GM23248 (cell line): ENCODE results near the gene COX20. TPM values are rescaled to one million over a fixed set of nuclear protein-coding genes. Genes with fewer than 3 reads are reported as not detected.
A peak's percentile ranks its signal among the peaks of the same experiment; 100 is the strongest.

Experiments used
- DNase-seq: peaks from one replicate; pipeline ENCODE4 v3.0.0-alpha.2; 2015
- H2AFZ ChIP-seq: fragments of 200-600 bp; sonication (generic); 2 replicates; pipeline ENCODE4 v1.6.1; 2016; ENCODE audit warnings: antibody characterized with exemption
- H3F3A ChIP-seq: fragments of 200-600 bp; sonication (generic); 2 replicates; pipeline ENCODE4 v1.6.1; 2016; ENCODE audit warnings: mild to moderate bottlenecking, antibody characterized with exemption, mixed run types; ENCODE audit not compliant: insufficient read depth
- H3K27ac ChIP-seq: fragments of 200-600 bp; sonication (generic); 2 replicates; pipeline ENCODE4 v1.5.1; 2016; ENCODE audit warnings: mild to moderate bottlenecking
- H3K27me3 ChIP-seq: fragments of 200-600 bp; sonication (generic); replicated peaks from 2 replicates; pipeline ENCODE4 v1.6.1; 2016; ENCODE audit warnings: mild to moderate bottlenecking; ENCODE audit not compliant: insufficient read depth
- H3K36me3 ChIP-seq: fragments of 200-600 bp; sonication (generic); 2 replicates; pipeline ENCODE4 v1.6.1; 2016; ENCODE audit warnings: low read depth, mild to moderate bottlenecking
- H3K4me1 ChIP-seq: fragments of 200-600 bp; sonication (generic); 2 replicates; pipeline ENCODE4 v1.6.1; 2016; ENCODE audit warnings: mild to moderate bottlenecking; ENCODE audit not compliant: insufficient read depth
- H3K4me2 ChIP-seq: fragments of 200-600 bp; sonication (generic); one replicate; pipeline ENCODE4 v1.6.1; 2016; ENCODE audit warnings: mild to moderate bottlenecking; ENCODE audit not compliant: unreplicated experiment
- H3K4me3 ChIP-seq: fragments of 200-600 bp; sonication (generic); 2 replicates; pipeline ENCODE4 v1.5.1; 2016; ENCODE audit warnings: mild to moderate bottlenecking
- H3K79me2 ChIP-seq: fragments of 200-600 bp; sonication (generic); 2 replicates; pipeline ENCODE4 v1.6.1; 2016; ENCODE audit warnings: mild to moderate bottlenecking; ENCODE audit not compliant: insufficient read depth
- H3K9ac ChIP-seq: fragments of 200-600 bp; sonication (generic); 2 replicates; pipeline ENCODE4 v1.6.1; 2016; ENCODE audit warnings: mild to moderate bottlenecking
- H3K9me2 ChIP-seq: fragments of 200-600 bp; sonication (generic); 2 replicates; pipeline ENCODE4 v1.6.1; 2016; ENCODE audit warnings: mixed run types, mild to moderate bottlenecking, moderate library complexity; ENCODE audit not compliant: insufficient read depth
- H3K9me3 ChIP-seq: fragments of 200-600 bp; sonication (generic); one replicate; pipeline ENCODE4 v1.6.1; 2017; ENCODE audit warnings: low read depth
- H4K20me1 ChIP-seq: fragments of 200-600 bp; sonication (generic); 2 replicates; pipeline ENCODE4 v1.6.0; 2016; ENCODE audit not compliant: insufficient read depth
- EZH2 ChIP-seq: fragments of 200-600 bp; sonication (generic); IDR thresholded peaks from 2 replicates; pipeline ENCODE4 v1.6.1; 2018; ENCODE audit warnings: antibody characterized with exemption, mild to moderate bottlenecking; ENCODE audit not compliant: insufficient read depth, poor library complexity, severe bottlenecking
- EZH2phosphoT487 ChIP-seq: fragments of 200-600 bp; sonication (generic); IDR thresholded peaks from 2 replicates; pipeline ENCODE4 v1.6.1; 2018; ENCODE audit warnings: antibody characterized with exemption, moderate library complexity, mild to moderate bottlenecking, low read depth; ENCODE audit not compliant: insufficient read depth
- WGBS, 2 experiments: methylation state at CpG; one replicate each; pipeline ENCODE4 v1.1.6; 2015 to 2017; ENCODE audit warnings: low lambda C conversion rate in 2 of 2, low coverage in 1 of 2; ENCODE audit errors: missing lambda C conversion rate in 2 of 2; 5-methylcytosine and 5-hydroxymethylcytosine counted together
- in situ Hi-C: fragments of 300-500 bp; cut with MboI; formaldehyde crosslinking; loops from 2 replicates; pipeline ENCODE4 v1.15.0; 2020
- polyA plus RNA-seq: library from polyadenylated mRNA; unstranded; fragments of >200 nt; fragmentation: Nextera tagmentation; extraction: Ambion mirVana; gene quantifications from 2 replicates; pipeline ENCODE4 v1.2.1, GENCODE V29; 2016
- total RNA-seq: library from RNA; depleted of rRNA; stranded (reverse); fragments of >200 nt; shearing (Covaris generic); gene quantifications from 2 replicates; pipeline ENCODE4 v1.2.3, GENCODE V29; 2014; rRNA removed

Gene COX20, protein sequence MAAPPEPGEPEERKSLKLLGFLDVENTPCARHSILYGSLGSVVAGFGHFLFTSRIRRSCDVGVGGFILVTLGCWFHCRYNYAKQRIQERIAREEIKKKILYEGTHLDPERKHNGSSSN
- total RNA-seq (21.5 and 21.9 TPM in 2 replicates), polyA plus RNA-seq (86.5 and 88.0 TPM in 2 replicates)

DNA sequence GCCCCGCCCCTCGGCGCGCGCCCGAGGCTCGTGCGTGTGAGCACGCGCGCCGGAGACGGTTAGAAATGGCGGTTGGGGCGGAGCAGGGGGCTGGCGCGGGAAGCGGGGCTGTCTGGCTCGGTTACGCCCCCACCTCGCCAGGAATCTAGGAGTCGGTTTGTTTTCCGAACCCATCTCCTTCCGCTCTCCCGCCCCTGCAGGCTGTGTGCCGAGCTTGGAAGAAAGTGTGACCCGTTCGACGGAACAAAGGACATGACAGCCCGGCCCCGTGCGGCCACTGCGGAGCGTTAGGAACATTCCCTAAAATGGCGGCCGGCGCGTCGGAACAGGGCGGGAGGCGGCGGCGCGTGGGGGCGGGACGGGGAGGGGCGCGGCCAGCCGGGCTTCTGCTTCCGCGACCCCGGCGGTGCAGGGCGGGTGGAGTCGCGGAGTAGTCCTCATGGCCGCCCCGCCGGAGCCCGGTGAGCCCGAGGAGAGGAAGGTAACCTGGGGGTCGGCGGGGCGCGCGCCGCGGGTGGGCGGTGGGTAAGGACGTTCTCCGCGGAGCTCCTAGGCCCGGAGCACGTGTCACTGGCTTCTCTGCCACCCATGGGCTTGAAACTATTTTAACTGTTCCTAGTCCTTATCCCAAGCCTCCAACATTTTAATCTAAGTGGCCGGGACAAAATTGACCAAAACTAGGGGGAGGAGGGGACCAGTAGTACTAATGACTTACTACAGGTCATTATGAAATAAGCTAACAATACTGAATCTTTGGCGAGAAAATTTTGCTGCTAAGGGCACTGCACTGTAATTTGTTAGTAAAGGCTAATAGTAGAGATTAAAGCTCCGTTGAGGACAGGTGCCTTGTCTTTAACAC, at the start of gene COX20:
Gene COX20, plus strand, starts transcription at position 383 of the 859 bp plus-strand sequence. Its CDS starts 57 bp downstream, at position 440.
- WGBS, 2 experiments = 1 to 2% methylated on average over 23 to 44 of the region's 77 CpGs

DNA sequence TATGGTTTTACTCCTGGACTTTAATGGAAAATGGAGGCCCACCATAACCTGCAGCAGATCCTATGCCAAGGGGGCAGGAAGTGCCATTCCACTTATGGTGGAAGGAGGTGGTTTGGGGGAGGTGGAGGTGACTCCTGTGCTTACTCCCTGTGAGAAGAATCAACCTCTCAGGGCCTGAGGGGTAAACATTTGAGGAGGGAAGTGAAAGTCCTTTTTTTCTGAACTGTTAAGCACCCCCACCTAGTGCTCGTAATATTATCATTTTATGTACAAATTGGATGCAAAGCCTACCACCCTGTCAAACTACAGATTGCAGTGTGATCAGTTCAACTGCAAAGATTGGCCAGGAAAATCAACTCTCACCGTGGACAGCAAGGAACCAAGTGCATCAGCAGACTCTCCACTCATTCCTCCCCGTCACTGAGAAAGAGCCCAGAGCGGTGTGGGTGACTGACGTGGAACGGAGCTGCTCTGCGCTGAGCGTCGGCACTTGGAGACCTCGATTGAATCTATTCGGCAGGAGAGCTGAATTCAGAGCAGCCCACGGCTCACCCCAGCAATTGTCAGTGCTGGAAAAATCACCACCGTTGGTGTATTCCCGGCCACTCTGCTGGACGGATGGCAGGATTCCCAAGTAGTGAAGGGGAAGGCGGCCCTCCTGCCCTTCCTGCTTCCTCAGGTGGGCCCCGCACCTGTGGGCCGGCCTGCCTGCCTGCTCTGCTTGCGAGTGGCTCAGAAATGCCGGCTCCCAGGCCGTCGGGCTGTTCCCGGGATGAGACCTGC, 46.8 kb upstream of the COX20 start:
- Histone ChIP-seq H3K27me3 (no peaks in the 10 kb centered on the region), H3K4me1 (peaks cover 4% of the 10 kb centered on the region; the same call in 1 of the 2 replicates), H3F3A (no peaks in the 10 kb centered on the region), H3K4me2 (no peak overlapping the region), H3K27ac (no peak overlapping the region), H3K79me2 (no peaks in the 10 kb centered on the region), H3K36me3 (no peaks in the 10 kb centered on the region), H3K9me3 (no peaks in the 10 kb centered on the region), H2AFZ (no peak overlapping the region), H4K20me1 (no peaks in the 10 kb centered on the region), H3K4me3 (no peak overlapping the region), H3K9me2 (no peaks in the 10 kb centered on the region), H3K9ac (no peak overlapping the region)
- no peak for DNase-seq
- in situ Hi-C loops = no loop called here
- WGBS, 2 experiments = 83 to 84% methylated on average over 23 of the region's 23 CpGs
- TF ChIP-seq EZH2 = no peak
- TF ChIP-seq EZH2phosphoT487 = no peak

More for the DNA sequence above, at the start of gene COX20:
- no peaks in the 10 kb centered on the region for H3K9me2 ChIP-seq
- no peak for TF ChIP-seq EZH2
- TF ChIP-seq EZH2phosphoT487 = no peak
- peaks cover 9% of the 10 kb centered on the region for H3K36me3 ChIP-seq
- in situ Hi-C loops = no loop called here
- H3K27ac ChIP-seq = peak within 1 kb of the TSS; percentile 99
- no peaks in the 10 kb centered on the region for H4K20me1 ChIP-seq
- peak within 1 kb of the TSS; percentile 95 for H3K4me3 ChIP-seq
- H3K79me2 ChIP-seq = peaks cover 47% of the 10 kb centered on the region
- peak within 1 kb of the TSS; percentile 80 for H2AFZ ChIP-seq
- H3K9me3 ChIP-seq = no peaks in the 10 kb centered on the region
- peak; percentile 95 for DNase-seq
- no peaks in the 10 kb centered on the region for H3K27me3 ChIP-seq
- H3K4me1 ChIP-seq = peaks cover 25% of the 10 kb centered on the region
- peak within 1 kb of the TSS; percentile 99 for H3K4me2 ChIP-seq
- H3K9ac ChIP-seq = peak within 1 kb of the TSS; percentile 98
- H3F3A ChIP-seq = peaks cover 63% of the 10 kb centered on the region

DNA sequence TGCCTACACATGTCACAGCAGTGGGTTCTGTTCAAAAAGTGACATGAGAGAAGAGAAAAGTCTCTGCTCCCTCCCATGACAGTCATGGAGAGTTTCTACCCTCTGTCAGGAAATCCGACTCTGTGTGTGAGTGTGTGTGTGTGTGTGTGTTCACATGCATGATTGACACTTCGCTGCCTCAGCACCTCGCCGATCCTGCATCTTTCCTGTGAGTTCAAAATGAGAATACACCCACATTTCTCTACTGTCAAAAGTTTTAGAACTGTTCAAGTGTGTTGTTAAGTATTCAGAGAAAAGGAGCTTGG, 46.2 kb upstream of the COX20 start:
- no peaks in the 10 kb centered on the region for H3K9me3 ChIP-seq
- H3K4me1 ChIP-seq = peaks cover 4% of the 10 kb centered on the region; the same call in 1 of the 2 replicates
- H3K27me3 ChIP-seq = no peaks in the 10 kb centered on the region
- no peaks in the 10 kb centered on the region for H4K20me1 ChIP-seq
- H3K4me3 ChIP-seq = no peak overlapping the region
- no peak for TF ChIP-seq EZH2
- no peak for TF ChIP-seq EZH2phosphoT487
- no peaks in the 10 kb centered on the region for H3F3A ChIP-seq
- no peaks in the 10 kb centered on the region for H3K79me2 ChIP-seq
- DNase-seq = no peak
- no peak overlapping the region for H3K27ac ChIP-seq
- 73 to 78% methylated on average over 4 of the region's 4 CpGs for WGBS, 2 experiments
- no peak overlapping the region for H2AFZ ChIP-seq
- H3K36me3 ChIP-seq = no peaks in the 10 kb centered on the region
- no peak overlapping the region for H3K9ac ChIP-seq
- H3K9me2 ChIP-seq = no peaks in the 10 kb centered on the region
- no peak overlapping the region for H3K4me2 ChIP-seq
- in situ Hi-C loops = no loop called here

DNA sequence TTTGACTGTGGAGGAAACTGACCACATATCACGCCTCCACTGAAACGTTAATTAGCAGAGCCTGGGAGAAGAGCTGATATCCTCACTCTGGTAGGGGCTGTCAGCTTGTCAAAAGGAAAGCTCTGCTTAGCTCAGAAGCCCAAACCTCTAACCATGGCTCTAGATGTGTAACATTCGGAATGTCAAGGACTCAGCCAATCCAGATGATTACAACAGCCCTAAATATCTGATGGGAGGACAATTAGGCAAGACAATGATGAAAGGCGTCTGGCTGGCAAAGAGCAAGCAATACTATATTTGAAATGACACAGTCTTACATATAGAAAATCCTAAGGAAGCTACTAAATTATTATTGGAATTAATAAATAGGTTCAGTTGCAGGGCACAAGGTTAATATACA, 45.7 kb upstream of the COX20 start:
- WGBS, 2 experiments = 72 to 74% methylated on average over 4 of the region's 4 CpGs
- Histone ChIP-seq H3K9ac (no peak overlapping the region), H3K4me3 (no peak overlapping the region), H3K9me2 (no peaks in the 10 kb centered on the region), H3K4me1 (peaks cover 4% of the 10 kb centered on the region; the same call in 1 of the 2 replicates), H3K27ac (no peak overlapping the region), H3K9me3 (no peaks in the 10 kb centered on the region), H3K27me3 (no peaks in the 10 kb centered on the region), H3F3A (no peaks in the 10 kb centered on the region), H2AFZ (no peak overlapping the region), H3K36me3 (no peaks in the 10 kb centered on the region), H3K4me2 (no peak overlapping the region), H4K20me1 (no peaks in the 10 kb centered on the region), H3K79me2 (no peaks in the 10 kb centered on the region)
- TF ChIP-seq EZH2phosphoT487 = no peak
- TF ChIP-seq EZH2 = no peak
- no peak for DNase-seq
- in situ Hi-C loops = loop anchor here (5.0 kb wide), 1 partner anchor 187 kb away; no protein-coding TSS in a partner anchor
